ENCODE data around the gene NTSR1. TPM values are rescaled to one million over a fixed set of nuclear protein-coding genes. Genes with fewer than 3 reads are reported as not detected.

NTSR1 gene
- total and polyA plus RNA-seq, 2 of the 8 experiments (the other 6 are each of a cell fraction or from before 2014, with no cell fraction given): 0.53 to 0.89 TPM

- ChIA-PET POLR2A (ENCODE audit: partially characterized antibody) (no interaction called here), CTCF (ENCODE audit: partially characterized antibody) (interaction anchor here (1.0 to 1.3 kb wide), 5 partner anchors 13 to 77 kb away, joined by 3 to 8 read pairs (median 3); no protein-coding TSS in a partner anchor)
- WGBS, 2 experiments (ENCODE audit: extremely low coverage in 1 of 2, insufficient coverage in 1 of 2, insufficient read length in 1 of 2, insufficient replicate concordance in 2 of 2, low coverage in 1 of 2, low lambda C conversion rate in 2 of 2, missing lambda C conversion rate in 1 of 2): 82% methylated on average over 11 of the region's 11 CpGs; no CpG with 5 or more reads in 1 of the 2 experiments
These were observed 36.8 kb downstream of the NTSR1 start for GRCh38 chr20:62745279-62745951.

More at GRCh38 chr20:62745279-62745951, 36.8 kb downstream of the NTSR1 start:
- Histone ChIP-seq H2AK5ac (ENCODE audit: low read depth, low read length) (0 out of 2 replicates have a peak overlapping the region, but pooled peaks have one; percentile 39), H4K91ac (replicated peaks; ENCODE audit: insufficient read length, low read length) (no peak overlapping the region), H3K4me3 (ENCODE audit: extremely low read depth in 1 of 4, insufficient read depth in 2 of 4, low read depth in 3 of 4, low read length in 4 of 4) (no peak overlapping the region), H3K27me3 (replicated peaks in 1 of 4; ENCODE audit: control insufficient read depth in 3 of 4, extremely low read depth in 1 of 4, insufficient read depth in 3 of 4, low read length in 3 of 4) (no peaks in the 10 kb centered on the region; a peak in 2 of 7 replicates), H3K79me1 (ENCODE audit: low read depth, low read length) (no peaks in the 10 kb centered on the region), H3K36me3 (ENCODE audit: control insufficient read depth in 2 of 4, insufficient read depth in 4 of 4, low read length in 3 of 4) (no peaks in the 10 kb centered on the region), H3K27ac (ENCODE audit: low read depth, low read length) (no peak overlapping the region), H2BK12ac (ENCODE audit: low read depth, low read length) (no peak overlapping the region), H3K23ac (ENCODE audit: insufficient read length) (no peak overlapping the region), H4K5ac (ENCODE audit: insufficient read length, low read depth, low read length) (no peak overlapping the region), H2AFZ (ENCODE audit: low read length) (no peak overlapping the region), H2BK5ac (ENCODE audit: low read depth, low read length) (no peak overlapping the region), H3K9ac (replicated peaks in 1 of 4; ENCODE audit: extremely low read depth in 1 of 4, low read depth in 3 of 4, low read length in 3 of 4) (no peak overlapping the region), H3K4ac (replicated peaks; ENCODE audit: insufficient read length, low read depth, low read length) (no peak overlapping the region), H3K4me2 (ENCODE audit: insufficient read depth in 1 of 2, low read depth in 2 of 2, low read length in 2 of 2) (no peak overlapping the region), H4K20me1 (replicated peaks in 1 of 2; ENCODE audit: control insufficient read depth in 1 of 2, insufficient read depth in 2 of 2, low read length in 2 of 2) (no peaks in the 10 kb centered on the region), H3K56ac (replicated peaks; ENCODE audit: insufficient read length, low read depth, low read length) (no peak overlapping the region), H3K4me1 (replicated peaks in 1 of 4; ENCODE audit: control insufficient read depth in 3 of 4, insufficient read depth in 4 of 4, low read length in 3 of 4) (peaks cover 0 to 9% (median 4%) of the 10 kb centered on the region in 4 experiments; a peak in 5 of 7 replicates), H3K79me2 (ENCODE audit: control insufficient read depth in 1 of 2, insufficient read depth in 2 of 2, low read length in 2 of 2) (no peaks in the 10 kb centered on the region), H3K23me2 (ENCODE audit: low read depth, low read length) (no peaks in the 10 kb centered on the region), H3K14ac (ENCODE audit: insufficient read length) (no peak overlapping the region), H3K9me3 (ENCODE audit: insufficient read depth in 2 of 2, low read depth in 1 of 2, low read length in 1 of 2) (no peaks in the 10 kb centered on the region), H4K8ac (ENCODE audit: extremely low read depth, insufficient read depth, low read length) (peak overlapping the region; percentile 35; the same call in 1 of the 2 replicates), H3K18ac (ENCODE audit: extremely low read depth, low read length) (no peak overlapping the region), H2BK20ac (ENCODE audit: low read length) (no peak overlapping the region), H2BK120ac (replicated peaks; ENCODE audit: low read depth, low read length) (no peak overlapping the region), H2BK15ac (ENCODE audit: low read length) (no peak overlapping the region)
- DNase-seq (ENCODE audit: low read depth in 1 of 2, low spot score in 2 of 2) (no peak), FAIRE-seq (no peak)
- no peak for TF ChIP-seq NANOG (IDR thresholded peaks at IDR 0.05; ENCODE audit: insufficient read depth, low read depth, low read length, poor library complexity, severe bottlenecking)
- no peak for TF ChIP-seq ATF3 (IDR thresholded peaks at IDR 0.05; ENCODE audit: insufficient read depth, low read depth, low read length)
- no peak for TF ChIP-seq CTBP2 (IDR thresholded peaks at IDR 0.05; ENCODE audit: borderline replicate concordance, insufficient read depth, insufficient read length, low read length)
- TF ChIP-seq GTF2F1 (IDR thresholded peaks at IDR 0.05; ENCODE audit: borderline replicate concordance, low read depth, low read length): no peak
- no peak for TF ChIP-seq USF2 (IDR thresholded peaks at IDR 0.05; ENCODE audit: low read length)
- no peak for TF ChIP-seq SIRT6 (IDR thresholded peaks at IDR 0.05; ENCODE audit: low read length)
- TF ChIP-seq RFX5 (IDR thresholded peaks at IDR 0.05; ENCODE audit: borderline replicate concordance, low read depth, low read length): no peak
- no peak for TF ChIP-seq GABPA (IDR thresholded peaks at IDR 0.05; ENCODE audit: borderline replicate concordance, insufficient read depth, low read length)
- TF ChIP-seq ASH2L (IDR thresholded peaks at IDR 0.05; ENCODE audit: low read length): no peak
- no peak for TF ChIP-seq POLR2A (IDR thresholded peaks at IDR 0.05; ENCODE audit: control extremely low read depth in 1 of 2, low read depth in 2 of 2, low read length in 2 of 2)
